Tibial artery (tissue), 4 donors: Measurements from ENCODE around the gene TTC22.
A peak's percentile ranks its signal among the peaks of the same experiment; 100 is the strongest.

Experiments
- DNase-seq, 2 donors: peaks; one replicate each; pipeline ENCODE4 v3.0.0-alpha.2; 2019
- H3K27ac ChIP-seq, 2 donors: fragments of 200-600 bp; sonication (generic) in 1 of 2; 1 replicate in 1 of 2; 2 replicates in 1 of 2; pipeline ENCODE4 v1.5.1; 2018 to 2019; ENCODE audit warnings: mild to moderate bottlenecking in 1 of 2
- H3K27me3 ChIP-seq, 2 donors: fragments of 200-600 bp; sonication (generic) in 1 of 2; one replicate each; pipeline versions ENCODE4 v1.5.1 to v1.6.0; 2016 to 2019
- H3K36me3 ChIP-seq, 3 donors: fragments of 200-600 bp; sonication (generic) in 2 of 3; one replicate each; pipeline ENCODE4 v1.5.1; 2016 to 2019; ENCODE audit warnings: mild to moderate bottlenecking in 2 of 3
- H3K4me1 ChIP-seq, 4 donors: fragments of 200-600 bp; sonication (generic) in 2 of 4; 1 replicate in 3 of 4; 2 replicates in 1 of 4; pipeline ENCODE4 v1.5.1; 2016 to 2019
- H3K4me3 ChIP-seq, 2 donors: fragments of 200-600 bp; sonication (generic) in 1 of 2; 1 replicate in 1 of 2; 2 replicates in 1 of 2; pipeline ENCODE4 v1.5.1; 2018 to 2019; ENCODE audit warnings: mild to moderate bottlenecking in 2 of 2
- H3K9me3 ChIP-seq, 3 donors: fragments of 200-600 bp; sonication (generic) in 1 of 3; one replicate each; pipeline ENCODE4 v1.5.1; 2016 to 2019
- CTCF ChIP-seq, 2 experiments: fragments of 200-600 bp in 1 of 2; fragments of 450-650 bp in 1 of 2; IDR thresholded peaks; one replicate each; pipeline ENCODE4 v1.5.1; 2017 to 2019; ENCODE audit warnings: antibody characterized with exemption in 2 of 2, mild to moderate bottlenecking in 1 of 2, moderate library complexity in 1 of 2
- intact Hi-C: fragments of 100-400 bp; cut with DNase I; formaldehyde crosslinking; loops from one replicate; pipeline ENCODE4 v1.15.0; 2023; ENCODE audit warnings: low total_unique reads

The TTC22 gene

GRCh38 chr1:54772951-54773350 lies 28.2 kb downstream of the TTC22 start:
- Histone ChIP-seq H3K4me3 (no peak overlapping the region), H3K36me3 (no peaks in the 10 kb centered on the region), H3K27ac (no peak overlapping the region), H3K9me3 (no peaks in the 10 kb centered on the region), H3K27me3 (peaks cover 0 to 27% of the 10 kb centered on the region in 2 donors), H3K4me1 (no peaks in the 10 kb centered on the region)
- intact Hi-C loops, result no loop called here
- TF ChIP-seq CTCF (IDR thresholded peaks at IDR 0.05), result no peak
- DNase-seq, result no peak

- intact Hi-C loops, result no loop called here
- TF ChIP-seq CTCF (IDR thresholded peaks at IDR 0.05), result no peak
- Histone ChIP-seq H3K9me3 (no peaks in the 10 kb centered on the region), H3K27me3 (peaks cover 0 to 6% of the 10 kb centered on the region in 2 donors), H3K36me3 (no peaks in the 10 kb centered on the region), H3K27ac (no peak overlapping the region), H3K4me3 (no peak overlapping the region), H3K4me1 (peaks cover 8 to 13% (median 10%) of the 10 kb centered on the region in 4 donors)
- DNase-seq, result no peak
Observed at GRCh38 chr1:54768093-54768492, 33.0 kb downstream of the TTC22 start.

- intact Hi-C loops, result no loop called here
- TF ChIP-seq CTCF (IDR thresholded peaks at IDR 0.05), result no peak
- peaks cover 10 to 14% (median 10%) of the 10 kb centered on the region in 4 donors for H3K4me1 ChIP-seq
- no peak overlapping the region for H3K27ac ChIP-seq
- H3K27me3 ChIP-seq, result peaks cover 0 to 6% of the 10 kb centered on the region in 2 donors
- no peak for DNase-seq
- no peak overlapping the region for H3K4me3 ChIP-seq
- no peaks in the 10 kb centered on the region for H3K9me3 ChIP-seq
- H3K36me3 ChIP-seq, result no peaks in the 10 kb centered on the region
Observed at GRCh38 chr1:54767526-54767925, 33.6 kb downstream of the TTC22 start.

- no peak overlapping the region for H3K27ac ChIP-seq
- no peak for TF ChIP-seq CTCF (IDR thresholded peaks at IDR 0.05)
- H3K27me3 ChIP-seq, result peaks cover 0 to 2% of the 10 kb centered on the region in 2 donors
- peaks cover 10 to 14% (median 10%) of the 10 kb centered on the region in 4 donors for H3K4me1 ChIP-seq
- no peaks in the 10 kb centered on the region for H3K9me3 ChIP-seq
- H3K4me3 ChIP-seq, result no peak overlapping the region
- intact Hi-C loops, result no loop called here
- DNase-seq, result no peak
- H3K36me3 ChIP-seq, result no peaks in the 10 kb centered on the region
Observed at GRCh38 chr1:54766726-54767125, 34.4 kb downstream of the TTC22 start.

GRCh38 chr1:54764922-54765561 lies 36.1 kb downstream of the TTC22 start:
- Histone ChIP-seq H3K4me3 (peak overlapping the region; percentile 71 to 94), H3K9me3 (no peaks in the 10 kb centered on the region), H3K4me1 (peaks cover 10 to 14% (median 10%) of the 10 kb centered on the region in 4 donors), H3K27me3 (peaks cover 0 to 2% of the 10 kb centered on the region in 2 donors), H3K36me3 (no peaks in the 10 kb centered on the region), H3K27ac (peak overlapping the region; percentile 57)
- intact Hi-C loops, result no loop called here
- DNase-seq, result no peak
- TF ChIP-seq CTCF (IDR thresholded peaks at IDR 0.05), result no peak
